SKM-1 (cell line): ENCODE data around the gene ADK.
"Not testable (repeated sequence)": the region's sequence is repeated elsewhere in the genome, so short reads cannot be mapped to it uniquely, and the experiment has no call there.

Experiments
- DNase-seq: peaks from one replicate; lab custom pipeline; 2025; ENCODE audit not compliant: unreplicated experiment; lab: John Stamatoyannopoulos, UW

Gene ADK

GRCh38 chr10:74527611-74528010, 376.6 kb downstream of the ADK start:
- not testable (repeated sequence) for DNase-seq

- DNase-seq, result no peak
Measured at GRCh38 chr10:74529205-74529604, 378.2 kb downstream of the ADK start.

- no peak for DNase-seq
Measured at GRCh38 chr10:74530981-74531380, 380.0 kb downstream of the ADK start.

GRCh38 chr10:74539317-74539716, 388.3 kb downstream of the ADK start:
- no peak for DNase-seq

- DNase-seq, result no peak
Measured at GRCh38 chr10:74541375-74541774, 390.4 kb downstream of the ADK start.

- DNase-seq, result no peak
Measured at GRCh38 chr10:74542077-74542476, 391.1 kb downstream of the ADK start.

GRCh38 chr10:74543276-74543675, 392.3 kb downstream of the ADK start:
- DNase-seq, result no peak

GRCh38 chr10:74544106-74544505, 393.1 kb downstream of the ADK start:
- DNase-seq, result no peak

GRCh38 chr10:74548676-74549075, 397.7 kb downstream of the ADK start:
- no peak for DNase-seq

- no peak for DNase-seq
Measured at GRCh38 chr10:74556072-74556705, 405.2 kb downstream of the ADK start.

- DNase-seq, result no peak
Measured at GRCh38 chr10:74557098-74557497, 406.1 kb downstream of the ADK start.

- DNase-seq, result no peak
Measured at GRCh38 chr10:74558403-74558802, 407.4 kb downstream of the ADK start.

- no peak for DNase-seq
Measured at GRCh38 chr10:74558897-74559296, 407.9 kb downstream of the ADK start.

GRCh38 chr10:74568896-74569295, 417.9 kb downstream of the ADK start:
- not testable (repeated sequence) for DNase-seq

- DNase-seq, result not testable (repeated sequence)
Measured at GRCh38 chr10:74573497-74573896, 422.5 kb downstream of the ADK start.

GRCh38 chr10:74575191-74575720, 424.2 kb downstream of the ADK start:
- no peak for DNase-seq

- no peak for DNase-seq
Measured at GRCh38 chr10:74575912-74576311, 424.9 kb downstream of the ADK start.

GRCh38 chr10:74576586-74576985, 425.6 kb downstream of the ADK start:
- no peak for DNase-seq

- not testable (repeated sequence) for DNase-seq
Measured at GRCh38 chr10:74580438-74580837, 429.4 kb downstream of the ADK start.

GRCh38 chr10:74582566-74582965, 431.5 kb downstream of the ADK start:
- DNase-seq, result no peak

GRCh38 chr10:74585231-74586087, 434.4 kb downstream of the ADK start:
- no peak for DNase-seq

- DNase-seq, result no peak
Measured at GRCh38 chr10:74586088-74586585, 435.1 kb downstream of the ADK start.
